ENCODE results near the gene KIAA0513. TPM values are rescaled to one million over a fixed set of nuclear protein-coding genes. Genes with fewer than 3 reads are reported as not detected.

The KIAA0513 gene
- total RNA-seq, 2 experiments from 2014 or later: 9.0 to 10.9 TPM

DNA sequence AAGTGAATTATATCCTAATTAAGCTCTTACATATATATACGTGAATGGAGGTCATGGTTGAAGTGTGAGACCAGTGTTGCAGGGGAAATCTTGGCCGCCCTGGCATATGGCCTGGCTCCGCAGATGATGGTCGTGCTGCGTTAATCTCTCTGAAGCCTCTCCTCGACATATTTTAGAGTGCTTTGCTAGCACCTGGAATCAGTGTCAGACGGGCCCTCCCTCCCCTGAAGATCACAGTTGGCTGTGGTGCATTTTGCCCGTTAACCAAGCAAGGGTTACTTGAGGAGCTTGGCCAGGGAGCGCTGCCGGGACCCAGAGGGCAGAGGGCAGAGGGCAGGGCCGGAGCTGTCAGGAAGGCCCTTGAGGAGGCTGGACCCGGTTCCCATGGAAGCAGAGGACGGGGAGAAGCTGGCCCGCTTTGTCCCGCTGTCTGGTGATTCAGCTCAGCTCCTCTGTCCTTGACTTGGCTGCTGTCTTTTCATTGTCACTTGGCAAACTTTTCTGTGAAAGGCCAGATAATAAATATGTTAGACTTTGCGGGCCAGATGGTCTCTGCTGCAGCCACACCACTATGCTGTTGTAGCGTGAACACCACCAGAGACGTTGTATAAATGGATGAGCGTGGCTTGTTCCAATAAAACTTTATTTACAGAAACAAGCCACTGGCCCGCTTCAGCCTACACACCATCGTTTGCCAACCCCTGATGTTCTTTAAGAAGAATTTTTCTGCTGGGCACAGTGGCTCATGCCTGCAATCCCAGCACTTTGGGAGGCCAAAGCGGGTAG, 52.4 kb downstream of the KIAA0513 start:
- TF ChIP-seq CTCF (IDR thresholded peaks at IDR 0.05): no peak
- Histone ChIP-seq H3K36me3 (ENCODE audit: insufficient read depth, low read length) (peaks cover 21% of the 10 kb centered on the region), H3K4me1 (ENCODE audit: insufficient read depth, low read length) (peaks cover 4% of the 10 kb centered on the region), H3K4me3 (ENCODE audit: low read length) (no peak overlapping the region), H3K27me3 (ENCODE audit: control insufficient read depth in 1 of 2, insufficient read depth in 2 of 2, low read length in 2 of 2) (no peaks in the 10 kb centered on the region), H3K9me3 (ENCODE audit: control insufficient read depth in 1 of 2, insufficient read depth in 1 of 2, low read length in 2 of 2) (no peaks in the 10 kb centered on the region), H3K27ac (ENCODE audit: low read depth in 1 of 2, low read length in 2 of 2) (no peak overlapping the region)
- peaks cover 12% of the 10 kb centered on the region for H3K4me1 Mint-ChIP-seq (ENCODE audit: low read depth)
- H3K9me3 Mint-ChIP-seq: no peaks in the 10 kb centered on the region
- no peak for ATAC-seq (ENCODE audit: poor library complexity)
- no peak overlapping the region for H3K27ac Mint-ChIP-seq
- DNase-seq: no peak
- peaks cover 46% of the 10 kb centered on the region for H3K36me3 Mint-ChIP-seq (ENCODE audit: low read depth)
- no peak overlapping the region for H3K4me3 Mint-ChIP-seq
- ChIA-PET CTCF (no interaction called here), POLR2A (no interaction called here)
- H3K27me3 Mint-ChIP-seq: no peaks in the 10 kb centered on the region
- intact Hi-C loops (cut with DNase I, micrococcal nuclease): loop anchor here in 1 of 2 experiments (10.0 kb wide), 1 partner anchor 325 kb away; no protein-coding TSS in a partner anchor

DNA sequence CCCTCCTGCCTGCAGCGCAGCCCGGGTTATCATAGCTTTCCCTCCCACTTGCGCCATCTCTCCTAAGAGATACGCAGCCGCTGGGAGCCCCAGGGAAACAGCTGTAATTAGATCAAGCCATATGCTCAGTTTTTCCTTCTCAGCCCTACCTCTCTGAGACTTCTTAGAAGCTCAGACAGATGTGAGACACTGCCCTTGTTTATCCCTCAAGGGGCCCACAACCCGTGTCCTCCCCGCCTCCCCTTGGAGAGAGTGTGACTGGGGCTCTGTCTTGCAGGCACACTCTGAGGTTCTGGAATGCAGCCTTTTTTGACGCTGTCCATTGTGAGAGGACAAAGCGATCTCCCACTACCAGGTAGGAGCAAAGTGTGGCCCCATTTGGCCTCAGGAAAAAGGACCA, 53.4 kb downstream of the KIAA0513 start:
- peaks cover 17% of the 10 kb centered on the region for H3K36me3 ChIP-seq (ENCODE audit: insufficient read depth, low read length)
- POLR2A ChIA-PET: no interaction called here

DNA sequence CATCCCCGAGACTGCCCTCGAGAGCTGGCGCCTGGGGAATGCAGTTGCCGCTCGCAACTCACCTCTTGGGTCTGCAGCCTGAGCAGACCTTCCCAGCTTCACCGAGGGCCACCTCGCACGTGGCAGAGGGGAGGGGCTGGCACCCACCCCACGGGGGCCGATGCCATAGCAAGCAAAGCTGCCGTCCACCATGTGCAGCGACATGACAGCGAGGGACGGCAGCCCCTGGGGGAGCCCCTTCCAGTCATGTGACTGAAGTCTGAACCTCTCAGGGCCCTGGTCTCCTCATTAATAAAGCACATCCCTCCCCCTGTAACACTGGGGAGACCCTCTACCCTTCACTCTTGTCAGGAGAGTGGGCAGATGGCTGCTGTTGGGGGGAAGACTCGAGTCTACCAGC, 54.2 kb downstream of the KIAA0513 start:
- H3K36me3 ChIP-seq (ENCODE audit: insufficient read depth, low read length): peaks cover 17% of the 10 kb centered on the region
- H3K4me1 ChIP-seq (ENCODE audit: insufficient read depth, low read length): peaks cover 13% of the 10 kb centered on the region
- Mint-ChIP-seq H3K36me3 (ENCODE audit: low read depth) (peaks cover 34% of the 10 kb centered on the region), H3K9me3 (no peaks in the 10 kb centered on the region), H3K27ac (no peak overlapping the region), H3K4me1 (ENCODE audit: low read depth) (peaks cover 15% of the 10 kb centered on the region), H3K4me3 (no peak overlapping the region), H3K27me3 (no peaks in the 10 kb centered on the region)
- POLR2A ChIA-PET: no interaction called here
- no peak for ATAC-seq (ENCODE audit: poor library complexity)
- no peak for DNase-seq
- CTCF ChIA-PET: no interaction called here
- TF ChIP-seq CTCF (IDR thresholded peaks at IDR 0.05): no peak
- no peaks in the 10 kb centered on the region for H3K9me3 ChIP-seq (ENCODE audit: control insufficient read depth in 1 of 2, insufficient read depth in 1 of 2, low read length in 2 of 2)
- H3K27me3 ChIP-seq (ENCODE audit: control insufficient read depth in 1 of 2, insufficient read depth in 2 of 2, low read length in 2 of 2): no peaks in the 10 kb centered on the region
- no peak overlapping the region for H3K27ac ChIP-seq (ENCODE audit: low read depth in 1 of 2, low read length in 2 of 2)
- intact Hi-C loops (cut with DNase I, micrococcal nuclease): loop anchor here in 1 of 2 experiments (10.0 kb wide), 1 partner anchor 327 kb away; no protein-coding TSS in a partner anchor
- no peak overlapping the region for H3K4me3 ChIP-seq (ENCODE audit: low read length)

More for the DNA sequence above, 53.4 kb downstream of the KIAA0513 start:
- ATAC-seq (ENCODE audit: poor library complexity) (no peak), DNase-seq (no peak)
- no peak overlapping the region for H3K4me3 ChIP-seq (ENCODE audit: low read length)
- Mint-ChIP-seq H3K27ac (no peak overlapping the region), H3K4me3 (no peak overlapping the region), H3K4me1 (ENCODE audit: low read depth) (peaks cover 12% of the 10 kb centered on the region), H3K9me3 (no peaks in the 10 kb centered on the region), H3K27me3 (no peaks in the 10 kb centered on the region), H3K36me3 (ENCODE audit: low read depth) (peaks cover 41% of the 10 kb centered on the region)
- no peak for TF ChIP-seq CTCF (IDR thresholded peaks at IDR 0.05)
- no peak overlapping the region for H3K27ac ChIP-seq (ENCODE audit: low read depth in 1 of 2, low read length in 2 of 2)
- no peaks in the 10 kb centered on the region for H3K9me3 ChIP-seq (ENCODE audit: control insufficient read depth in 1 of 2, insufficient read depth in 1 of 2, low read length in 2 of 2)
- CTCF ChIA-PET: no interaction called here
- H3K4me1 ChIP-seq (ENCODE audit: insufficient read depth, low read length): peaks cover 6% of the 10 kb centered on the region
- intact Hi-C loops (cut with DNase I, micrococcal nuclease): loop anchor here in 1 of 2 experiments (10.0 kb wide), 1 partner anchor 326 kb away; no protein-coding TSS in a partner anchor
- H3K27me3 ChIP-seq (ENCODE audit: control insufficient read depth in 1 of 2, insufficient read depth in 2 of 2, low read length in 2 of 2): no peaks in the 10 kb centered on the region

Measured in CD4-positive, alpha-beta T cell (primary cell).